ENCODE data around the gene SLC10A4. TPM values are rescaled to one million over a fixed set of nuclear protein-coding genes. Genes with fewer than 3 reads are reported as not detected.

The SLC10A4 gene
- total RNA-seq, 4 donors from 2014 or later = not detected

DNA sequence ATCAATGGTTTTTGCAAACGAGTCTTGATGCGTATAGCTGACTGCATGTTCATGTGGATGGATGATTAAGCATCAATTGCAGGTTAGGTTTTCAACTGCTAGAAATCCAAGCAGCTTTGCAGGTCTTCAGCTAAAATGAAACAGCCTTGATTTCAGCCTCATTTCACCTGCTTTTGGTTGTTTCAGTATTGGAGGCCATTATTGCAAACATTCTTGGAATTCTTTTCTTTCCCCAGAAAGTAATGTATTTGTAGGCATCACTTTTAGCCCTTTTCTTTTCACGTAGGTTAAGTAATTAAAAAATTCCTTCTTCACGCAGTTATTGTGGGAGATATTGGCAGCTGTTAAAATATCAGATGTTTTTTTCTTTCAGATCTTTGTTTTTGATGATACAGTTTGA, 15.8 kb downstream of the SLC10A4 start:
- TF ChIP-seq POLR2A (IDR thresholded peaks at IDR 0.05) = no peak
- TF ChIP-seq, protein P1, sequence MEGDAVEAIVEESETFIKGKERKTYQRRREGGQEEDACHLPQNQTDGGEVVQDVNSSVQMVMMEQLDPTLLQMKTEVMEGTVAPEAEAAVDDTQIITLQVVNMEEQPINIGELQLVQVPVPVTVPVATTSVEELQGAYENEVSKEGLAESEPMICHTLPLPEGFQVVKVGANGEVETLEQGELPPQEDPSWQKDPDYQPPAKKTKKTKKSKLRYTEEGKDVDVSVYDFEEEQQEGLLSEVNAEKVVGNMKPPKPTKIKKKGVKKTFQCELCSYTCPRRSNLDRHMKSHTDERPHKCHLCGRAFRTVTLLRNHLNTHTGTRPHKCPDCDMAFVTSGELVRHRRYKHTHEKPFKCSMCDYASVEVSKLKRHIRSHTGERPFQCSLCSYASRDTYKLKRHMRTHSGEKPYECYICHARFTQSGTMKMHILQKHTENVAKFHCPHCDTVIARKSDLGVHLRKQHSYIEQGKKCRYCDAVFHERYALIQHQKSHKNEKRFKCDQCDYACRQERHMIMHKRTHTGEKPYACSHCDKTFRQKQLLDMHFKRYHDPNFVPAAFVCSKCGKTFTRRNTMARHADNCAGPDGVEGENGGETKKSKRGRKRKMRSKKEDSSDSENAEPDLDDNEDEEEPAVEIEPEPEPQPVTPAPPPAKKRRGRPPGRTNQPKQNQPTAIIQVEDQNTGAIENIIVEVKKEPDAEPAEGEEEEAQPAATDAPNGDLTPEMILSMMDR (IDR thresholded peaks at IDR 0.05) = no peak
- no peaks in the 10 kb centered on the region for H3K4me1 ChIP-seq
- no peak for DNase-seq
- H3K27me3 ChIP-seq = no peaks in the 10 kb centered on the region
- H3K9me3 ChIP-seq = no peaks in the 10 kb centered on the region
- H3K36me3 ChIP-seq = peaks cover 0 to 52% (median 0%) of the 10 kb centered on the region in 3 donors
- no peak overlapping the region for H3K27ac ChIP-seq
- no peak overlapping the region for H3K4me3 ChIP-seq

DNA sequence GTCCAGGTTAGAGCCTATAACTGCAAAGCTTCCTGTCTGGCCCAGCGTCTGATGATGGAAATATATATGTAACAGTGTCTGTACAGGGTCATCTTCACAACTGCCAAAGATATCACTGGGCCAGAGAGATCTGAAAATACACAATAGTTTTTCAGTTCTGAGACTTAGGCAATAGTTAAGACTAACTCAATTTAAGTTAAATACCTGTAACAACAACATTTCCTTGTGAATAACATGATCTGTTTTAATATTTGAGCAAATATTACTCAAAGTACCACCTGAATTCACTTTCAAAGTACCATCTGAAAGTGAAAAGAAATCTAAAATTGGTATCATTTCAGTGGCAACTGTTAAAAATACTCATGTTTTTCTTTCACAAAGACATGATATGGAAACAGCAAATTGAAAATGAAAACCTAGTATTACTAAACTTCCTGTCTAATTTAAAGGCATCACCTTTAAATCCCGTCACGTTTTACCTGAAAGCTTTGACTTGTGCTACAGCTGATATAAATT, 16.5 kb downstream of the SLC10A4 start:
- Histone ChIP-seq H3K27ac (no peak overlapping the region), H3K27me3 (no peaks in the 10 kb centered on the region), H3K9me3 (no peaks in the 10 kb centered on the region), H3K4me1 (no peaks in the 10 kb centered on the region), H3K36me3 (peaks cover 0 to 56% (median 0%) of the 10 kb centered on the region in 3 donors), H3K4me3 (no peak overlapping the region)
- no peak for DNase-seq
- TF ChIP-seq, protein P1 (IDR thresholded peaks at IDR 0.05) = no peak
- no peak for TF ChIP-seq POLR2A (IDR thresholded peaks at IDR 0.05)

DNA sequence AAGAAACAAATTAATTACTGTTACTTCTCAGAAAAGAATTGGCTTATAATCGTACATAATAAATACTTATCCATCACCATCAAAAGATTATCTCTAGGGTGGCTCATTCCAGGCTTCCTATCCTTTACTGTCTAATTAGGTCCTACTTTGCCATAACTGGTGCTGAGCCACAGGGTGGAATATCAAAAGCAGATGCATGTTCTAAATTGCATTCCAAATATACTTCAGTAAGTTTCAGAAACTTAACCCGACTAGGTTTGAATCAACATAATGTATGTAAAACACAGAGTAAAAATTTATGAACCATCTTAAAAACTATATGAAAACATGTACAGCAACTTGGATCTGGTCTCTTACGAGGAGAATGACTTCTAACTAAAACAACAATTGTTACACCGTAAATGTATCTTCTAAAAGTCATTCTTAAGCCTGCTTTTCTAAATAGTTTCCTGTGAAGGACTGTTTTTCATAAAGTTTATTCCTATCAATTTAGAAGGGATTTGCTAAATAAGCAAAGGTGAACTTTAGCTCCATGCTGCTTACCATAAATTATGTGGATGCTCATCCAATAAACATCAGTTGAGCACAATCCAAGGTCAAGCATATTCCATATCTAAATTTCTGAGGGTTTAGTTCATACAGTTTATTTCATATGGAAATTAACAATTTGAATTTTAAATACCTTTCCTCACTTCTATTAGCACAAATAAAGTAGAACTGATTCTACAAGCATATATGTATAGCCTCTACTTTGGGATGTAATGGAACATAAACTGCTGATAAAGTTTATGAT, 20.3 kb downstream of the SLC10A4 start:
- Histone ChIP-seq H3K27ac (no peak overlapping the region), H3K9me3 (no peaks in the 10 kb centered on the region), H3K27me3 (no peaks in the 10 kb centered on the region), H3K4me3 (no peak overlapping the region), H3K36me3 (peaks cover 0 to 74% (median 0%) of the 10 kb centered on the region in 3 donors), H3K4me1 (no peaks in the 10 kb centered on the region)
- TF ChIP-seq, protein P1 (IDR thresholded peaks at IDR 0.05) = no peak
- TF ChIP-seq POLR2A (IDR thresholded peaks at IDR 0.05) = no peak
- no peak for DNase-seq

DNA sequence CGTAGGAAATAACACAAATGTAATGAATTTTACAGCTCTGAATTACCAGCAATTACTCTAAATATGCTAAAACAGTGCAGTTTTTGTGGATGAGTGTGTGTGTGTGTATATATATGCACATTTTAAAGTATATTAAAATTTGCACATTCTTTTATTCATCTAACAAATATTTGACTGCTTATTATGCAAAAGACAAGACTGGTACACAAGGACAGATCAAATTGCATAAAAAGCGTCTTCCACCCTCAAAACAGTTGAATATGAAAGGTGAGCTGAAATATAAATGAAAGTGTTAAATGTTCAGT, 20.8 kb downstream of the SLC10A4 start:
- no peak for TF ChIP-seq POLR2A (IDR thresholded peaks at IDR 0.05)
- TF ChIP-seq, protein P1 (IDR thresholded peaks at IDR 0.05) = no peak
- Histone ChIP-seq H3K27me3 (no peaks in the 10 kb centered on the region), H3K4me3 (no peak overlapping the region), H3K9me3 (no peaks in the 10 kb centered on the region), H3K4me1 (no peaks in the 10 kb centered on the region), H3K27ac (no peak overlapping the region), H3K36me3 (peaks cover 0 to 74% (median 0%) of the 10 kb centered on the region in 3 donors)
- DNase-seq = no peak

DNA sequence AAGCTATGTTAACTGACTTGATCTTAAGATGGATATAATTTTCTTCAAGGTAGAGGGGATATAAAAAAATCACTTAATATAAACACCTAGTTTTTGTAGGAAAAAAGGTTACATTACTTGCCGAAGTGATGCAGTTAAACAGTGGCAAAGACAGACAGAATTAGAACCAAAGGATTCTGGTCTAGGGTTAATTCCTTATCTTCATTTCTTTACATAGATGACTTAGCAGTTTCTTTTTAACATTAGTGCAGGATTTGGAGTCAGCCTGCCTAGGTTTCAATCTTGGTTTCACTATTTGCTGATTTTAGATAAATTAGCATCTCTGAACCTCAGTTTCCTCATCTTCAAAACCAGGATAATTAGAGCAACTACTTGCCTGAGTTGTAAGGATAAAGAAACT, 21.2 kb downstream of the SLC10A4 start:
- H3K27ac ChIP-seq = no peak overlapping the region
- H3K4me1 ChIP-seq = no peaks in the 10 kb centered on the region
- H3K4me3 ChIP-seq = no peak overlapping the region
- no peaks in the 10 kb centered on the region for H3K27me3 ChIP-seq
- no peak for DNase-seq
- TF ChIP-seq POLR2A (IDR thresholded peaks at IDR 0.05) = no peak
- TF ChIP-seq, protein P1 (IDR thresholded peaks at IDR 0.05) = no peak
- no peaks in the 10 kb centered on the region for H3K9me3 ChIP-seq
- peaks cover 0 to 74% (median 0%) of the 10 kb centered on the region in 3 donors for H3K36me3 ChIP-seq
